WTC11 (cell line): ENCODE results near the gene ECHDC3. TPM values are rescaled to one million over a fixed set of nuclear protein-coding genes. Genes with fewer than 3 reads are reported as not detected.

Experiments used
- ATAC-seq: fragments of 200-7000 bp; cut with Tn5 transposase; 2 replicates; pipeline ENCODE4 v1.10.0; 2021; ENCODE audit warnings: mild to moderate bottlenecking, moderate library complexity
- CTCF ChIA-PET: fragments of 300-600 bp; sonication (Branson Sonifier 250); formaldehyde crosslinking; loops from one replicate; lab custom pipeline; 2021; ENCODE audit warnings: antibody characterized with exemption; lab: Charles Lee
- POLR2A ChIA-PET: fragments of 350-600 bp; sonication (Branson Sonifier 250); formaldehyde crosslinking; loops from one replicate; lab custom pipeline; 2021; ENCODE audit warnings: antibody characterized with exemption; lab: Charles Lee
- DNase-seq: peaks from one replicate; pipeline ENCODE4 v3.0.0; 2021; ENCODE audit warnings: low spot score
- H3K27ac Mint-ChIP-seq: 2 replicates; pipeline ENCODE4 v1.8.0; 2021; ENCODE audit warnings: mixed read lengths
- H3K27me3 Mint-ChIP-seq: 2 replicates; pipeline ENCODE4 v1.8.0; 2021; ENCODE audit warnings: low read depth, mild to moderate bottlenecking, moderate library complexity, mixed read lengths
- H3K36me3 Mint-ChIP-seq: 2 replicates; pipeline ENCODE4 v1.8.0; 2021; ENCODE audit warnings: mixed read lengths
- H3K4me1 Mint-ChIP-seq: 2 replicates; pipeline ENCODE4 v1.8.0; 2022; ENCODE audit warnings: mixed read lengths
- H3K4me3 Mint-ChIP-seq: 2 replicates; pipeline ENCODE4 v1.8.0; 2021; ENCODE audit warnings: mild to moderate bottlenecking, moderate library complexity, mixed read lengths
- H3K9me3 Mint-ChIP-seq: 2 replicates; pipeline ENCODE4 v1.8.0; 2021; ENCODE audit warnings: mixed read lengths
- ERG ChIP-seq: fragments of 250-450 bp; sonication (Bioruptor Pico); IDR thresholded peaks from 2 replicates; pipeline ENCODE4 v1.8.0; 2021; ENCODE audit warnings: mild to moderate bottlenecking
- FOXJ3 ChIP-seq: sonication (generic); formaldehyde crosslinking; IDR thresholded peaks from 2 replicates; pipeline ENCODE4 v1.9.0; 2021; ENCODE audit warnings: missing genetic modification reagents, mild to moderate bottlenecking, borderline replicate concordance
- JUN ChIP-seq: sonication (generic); formaldehyde crosslinking; IDR thresholded peaks from 2 replicates; pipeline ENCODE4 v1.8.0; 2023; ENCODE audit warnings: mild to moderate bottlenecking, missing genetic modification reagents
- KAT7 ChIP-seq: sonication (generic); formaldehyde crosslinking; IDR thresholded peaks from 2 replicates; pipeline ENCODE4 v1.8.1; 2023; ENCODE audit warnings: missing genetic modification reagents, mild to moderate bottlenecking, borderline replicate concordance
- NR3C1 ChIP-seq: sonication (generic); formaldehyde crosslinking; conservative IDR thresholded peaks from 2 replicates; pipeline ENCODE4 v1.8.1; 2023; ENCODE audit warnings: low read depth, mild to moderate bottlenecking, missing genetic modification reagents
- OVOL2 ChIP-seq: fragments of 250-450 bp; sonication (Bioruptor Pico); IDR thresholded peaks from 2 replicates; pipeline ENCODE4 v1.9.0; 2021; ENCODE audit warnings: mild to moderate bottlenecking, borderline replicate concordance
- SMAD3 ChIP-seq: sonication (generic); formaldehyde crosslinking; IDR thresholded peaks from 2 replicates; pipeline ENCODE4 v1.8.0; 2022; ENCODE audit warnings: missing genetic modification reagents, mild to moderate bottlenecking, borderline replicate concordance
- ZNF281 ChIP-seq: sonication (generic); formaldehyde crosslinking; IDR thresholded peaks from 2 replicates; pipeline ENCODE4 v1.8.0; 2023; ENCODE audit warnings: mild to moderate bottlenecking, missing genetic modification reagents
- ZNF416 ChIP-seq: fragments of 250-450 bp; sonication (Bioruptor Pico); IDR thresholded peaks from 2 replicates; pipeline ENCODE4 v1.9.0; 2021; ENCODE audit warnings: mild to moderate bottlenecking, inconsistent platforms
- total RNA-seq: library from RNA; stranded (reverse); gene quantifications from 3 replicates; pipeline ENCODE4 v1.2.3, GENCODE V29; 2021
- TF ChIP-seq, protein P1 (sequence below): sonication (generic); formaldehyde crosslinking; IDR thresholded peaks from 2 replicates; pipeline ENCODE4 v1.8.0; 2022; ENCODE audit warnings: missing genetic modification reagents
- TF ChIP-seq, protein P2 (sequence below): sonication (generic); formaldehyde crosslinking; IDR thresholded peaks from 2 replicates; pipeline ENCODE4 v1.8.1; 2022; ENCODE audit warnings: mild to moderate bottlenecking, missing genetic modification reagents, moderate library complexity, borderline replicate concordance
- TF ChIP-seq, protein P3 (sequence below): sonication (generic); formaldehyde crosslinking; IDR thresholded peaks from 2 replicates; pipeline ENCODE4 v1.8.1; 2022; ENCODE audit warnings: mild to moderate bottlenecking, moderate library complexity, missing genetic modification reagents
- TF ChIP-seq, protein P4 (sequence below): sonication (generic); formaldehyde crosslinking; IDR thresholded peaks from 2 replicates; pipeline ENCODE4 v1.8.1; 2023; ENCODE audit warnings: mild to moderate bottlenecking, missing genetic modification reagents

ECHDC3 gene
- total RNA-seq, 1 experiment from 2014 or later = 17.1 TPM

DNA sequence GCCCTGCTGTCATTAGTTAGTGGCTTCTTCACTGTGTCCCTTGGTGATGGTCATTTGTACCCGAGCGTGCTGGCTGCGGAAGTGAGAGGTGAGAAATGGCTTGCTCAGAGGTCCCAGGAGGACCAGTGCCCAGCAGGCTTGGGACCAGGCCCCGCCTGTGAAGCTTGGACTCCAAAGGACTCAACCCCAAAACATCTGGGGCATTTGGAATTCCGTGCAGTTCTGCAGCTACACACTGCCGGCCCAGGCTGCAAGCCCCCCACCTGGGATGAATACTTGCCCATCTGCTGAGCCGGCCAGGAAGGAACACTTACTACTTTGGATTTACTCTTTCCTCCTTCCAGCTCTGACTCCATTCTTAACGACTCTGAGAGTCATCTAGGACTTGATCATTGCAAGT, 18.0 kb downstream of the ECHDC3 start:
- Mint-ChIP-seq H3K4me1 (0 out of 2 replicates have a peak, but pooled peaks cover 4% of the 10 kb centered on the region), H3K9me3 (no peaks in the 10 kb centered on the region), H3K36me3 (peaks cover 4% of the 10 kb centered on the region; the same call in 1 of the 2 replicates), H3K27me3 (no peaks in the 10 kb centered on the region), H3K4me3 (no peak overlapping the region), H3K27ac (no peak overlapping the region)
- DNase-seq (no peak), ATAC-seq (no peak)
- POLR2A ChIA-PET = no interaction called here
- TF ChIP-seq JUN (CRISPR knock-in tag) (no peak), OVOL2 (CRISPR knock-in tag) (no peak), NR3C1 (CRISPR knock-in tag) (no peak), FOXJ3 (CRISPR knock-in tag) (no peak), ZNF416 (CRISPR knock-in tag) (no peak), ZNF281 (no peak), KAT7 (CRISPR knock-in tag) (no peak), SMAD3 (no peak), ERG (no peak)
- TF ChIP-seq, protein P1, sequence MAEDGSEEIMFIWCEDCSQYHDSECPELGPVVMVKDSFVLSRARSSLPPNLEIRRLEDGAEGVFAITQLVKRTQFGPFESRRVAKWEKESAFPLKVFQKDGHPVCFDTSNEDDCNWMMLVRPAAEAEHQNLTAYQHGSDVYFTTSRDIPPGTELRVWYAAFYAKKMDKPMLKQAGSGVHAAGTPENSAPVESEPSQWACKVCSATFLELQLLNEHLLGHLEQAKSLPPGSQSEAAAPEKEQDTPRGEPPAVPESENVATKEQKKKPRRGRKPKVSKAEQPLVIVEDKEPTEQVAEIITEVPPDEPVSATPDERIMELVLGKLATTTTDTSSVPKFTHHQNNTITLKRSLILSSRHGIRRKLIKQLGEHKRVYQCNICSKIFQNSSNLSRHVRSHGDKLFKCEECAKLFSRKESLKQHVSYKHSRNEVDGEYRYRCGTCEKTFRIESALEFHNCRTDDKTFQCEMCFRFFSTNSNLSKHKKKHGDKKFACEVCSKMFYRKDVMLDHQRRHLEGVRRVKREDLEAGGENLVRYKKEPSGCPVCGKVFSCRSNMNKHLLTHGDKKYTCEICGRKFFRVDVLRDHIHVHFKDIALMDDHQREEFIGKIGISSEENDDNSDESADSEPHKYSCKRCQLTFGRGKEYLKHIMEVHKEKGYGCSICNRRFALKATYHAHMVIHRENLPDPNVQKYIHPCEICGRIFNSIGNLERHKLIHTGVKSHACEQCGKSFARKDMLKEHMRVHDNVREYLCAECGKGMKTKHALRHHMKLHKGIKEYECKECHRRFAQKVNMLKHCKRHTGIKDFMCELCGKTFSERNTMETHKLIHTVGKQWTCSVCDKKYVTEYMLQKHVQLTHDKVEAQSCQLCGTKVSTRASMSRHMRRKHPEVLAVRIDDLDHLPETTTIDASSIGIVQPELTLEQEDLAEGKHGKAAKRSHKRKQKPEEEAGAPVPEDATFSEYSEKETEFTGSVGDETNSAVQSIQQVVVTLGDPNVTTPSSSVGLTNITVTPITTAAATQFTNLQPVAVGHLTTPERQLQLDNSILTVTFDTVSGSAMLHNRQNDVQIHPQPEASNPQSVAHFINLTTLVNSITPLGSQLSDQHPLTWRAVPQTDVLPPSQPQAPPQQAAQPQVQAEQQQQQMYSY (CRISPR knock-in tag) = no peak
- TF ChIP-seq, protein P2, sequence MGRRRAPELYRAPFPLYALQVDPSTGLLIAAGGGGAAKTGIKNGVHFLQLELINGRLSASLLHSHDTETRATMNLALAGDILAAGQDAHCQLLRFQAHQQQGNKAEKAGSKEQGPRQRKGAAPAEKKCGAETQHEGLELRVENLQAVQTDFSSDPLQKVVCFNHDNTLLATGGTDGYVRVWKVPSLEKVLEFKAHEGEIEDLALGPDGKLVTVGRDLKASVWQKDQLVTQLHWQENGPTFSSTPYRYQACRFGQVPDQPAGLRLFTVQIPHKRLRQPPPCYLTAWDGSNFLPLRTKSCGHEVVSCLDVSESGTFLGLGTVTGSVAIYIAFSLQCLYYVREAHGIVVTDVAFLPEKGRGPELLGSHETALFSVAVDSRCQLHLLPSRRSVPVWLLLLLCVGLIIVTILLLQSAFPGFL (CRISPR knock-in tag) = no peak
- TF ChIP-seq, protein P3, sequence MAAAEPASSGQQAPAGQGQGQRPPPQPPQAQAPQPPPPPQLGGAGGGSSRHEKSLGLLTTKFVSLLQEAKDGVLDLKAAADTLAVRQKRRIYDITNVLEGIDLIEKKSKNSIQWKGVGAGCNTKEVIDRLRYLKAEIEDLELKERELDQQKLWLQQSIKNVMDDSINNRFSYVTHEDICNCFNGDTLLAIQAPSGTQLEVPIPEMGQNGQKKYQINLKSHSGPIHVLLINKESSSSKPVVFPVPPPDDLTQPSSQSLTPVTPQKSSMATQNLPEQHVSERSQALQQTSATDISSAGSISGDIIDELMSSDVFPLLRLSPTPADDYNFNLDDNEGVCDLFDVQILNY (CRISPR knock-in tag) = no peak
- TF ChIP-seq, protein P4, sequence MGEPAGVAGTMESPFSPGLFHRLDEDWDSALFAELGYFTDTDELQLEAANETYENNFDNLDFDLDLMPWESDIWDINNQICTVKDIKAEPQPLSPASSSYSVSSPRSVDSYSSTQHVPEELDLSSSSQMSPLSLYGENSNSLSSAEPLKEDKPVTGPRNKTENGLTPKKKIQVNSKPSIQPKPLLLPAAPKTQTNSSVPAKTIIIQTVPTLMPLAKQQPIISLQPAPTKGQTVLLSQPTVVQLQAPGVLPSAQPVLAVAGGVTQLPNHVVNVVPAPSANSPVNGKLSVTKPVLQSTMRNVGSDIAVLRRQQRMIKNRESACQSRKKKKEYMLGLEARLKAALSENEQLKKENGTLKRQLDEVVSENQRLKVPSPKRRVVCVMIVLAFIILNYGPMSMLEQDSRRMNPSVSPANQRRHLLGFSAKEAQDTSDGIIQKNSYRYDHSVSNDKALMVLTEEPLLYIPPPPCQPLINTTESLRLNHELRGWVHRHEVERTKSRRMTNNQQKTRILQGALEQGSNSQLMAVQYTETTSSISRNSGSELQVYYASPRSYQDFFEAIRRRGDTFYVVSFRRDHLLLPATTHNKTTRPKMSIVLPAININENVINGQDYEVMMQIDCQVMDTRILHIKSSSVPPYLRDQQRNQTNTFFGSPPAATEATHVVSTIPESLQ (CRISPR knock-in tag) = no peak
- CTCF ChIA-PET = interaction anchor here (0.7 to 1.7 kb wide), 3 partner anchors 59 to 336 kb away, joined by 3 to 4 read pairs (median 3); no protein-coding TSS in a partner anchor
